H9 (cell line): ENCODE results near the gene ADGRB3. TPM values are rescaled to one million over a fixed set of nuclear protein-coding genes. Genes with fewer than 3 reads are reported as not detected.
"Not testable (repeated sequence)": the region's sequence is repeated elsewhere in the genome, so short reads cannot be mapped to it uniquely, and the experiment has no call there.

Experiments used
- DNase-seq: peaks from one replicate; pipeline ENCODE4 v3.0.0-alpha.2; 2017
- H2AFZ ChIP-seq: one replicate; pipeline ENCODE4 v1.6.1; 2013; ENCODE audit warnings: mild to moderate bottlenecking, low read length, control low read depth, moderate library complexity
- H2AK5ac ChIP-seq: 2 replicates; pipeline ENCODE4 v1.6.1; 2013; ENCODE audit warnings: low read length, control low read depth, mixed read lengths; ENCODE audit not compliant: insufficient read length
- H2BK120ac ChIP-seq: one replicate; pipeline ENCODE4 v1.6.1; 2013; ENCODE audit warnings: low read depth, mild to moderate bottlenecking, low read length, control low read depth, inconsistent platforms; ENCODE audit not compliant: poor library complexity, severe bottlenecking
- H2BK12ac ChIP-seq: 2 replicates; pipeline ENCODE4 v1.6.1; 2013; ENCODE audit warnings: low read length, control low read depth, mixed read lengths, low read depth; ENCODE audit not compliant: insufficient read length
- H2BK15ac ChIP-seq: 2 replicates; pipeline ENCODE4 v1.6.1; 2013; ENCODE audit warnings: low read depth, low read length, control low read depth
- H2BK20ac ChIP-seq: one replicate; pipeline ENCODE4 v1.6.1; 2013; ENCODE audit warnings: low read depth, mild to moderate bottlenecking, low read length, control low read depth, inconsistent platforms; ENCODE audit not compliant: poor library complexity, severe bottlenecking
- H2BK5ac ChIP-seq: 2 replicates; pipeline ENCODE4 v1.6.1; 2013; ENCODE audit warnings: low read length, control low read depth, mixed read lengths; ENCODE audit not compliant: insufficient read length
- H3K14ac ChIP-seq: 2 replicates; pipeline ENCODE4 v1.6.1; 2013; ENCODE audit warnings: low read length, control low read depth; ENCODE audit not compliant: insufficient read depth
- H3K18ac ChIP-seq: 2 replicates; pipeline ENCODE4 v1.6.1; 2013; ENCODE audit warnings: low read depth, mild to moderate bottlenecking, mixed read lengths, low read length, control low read depth; ENCODE audit not compliant: insufficient read length
- H3K23ac ChIP-seq: 2 replicates; pipeline ENCODE4 v1.6.1; 2013; ENCODE audit warnings: low read length, control low read depth, mixed read lengths, low read depth; ENCODE audit not compliant: insufficient read length
- H3K23me2 ChIP-seq: 2 replicates; pipeline ENCODE4 v1.6.1; 2013; ENCODE audit warnings: low read depth, mild to moderate bottlenecking, mixed read lengths, low read length, control low read depth; ENCODE audit not compliant: insufficient read length, poor library complexity, severe bottlenecking
- H3K27ac ChIP-seq: 2 replicates; pipeline ENCODE4 v1.5.1; 2013; ENCODE audit warnings: low read length, control low read depth, mixed read lengths, low read depth; ENCODE audit not compliant: insufficient read length
- H3K27me3 ChIP-seq: 2 replicates; pipeline ENCODE4 v1.6.1; 2013; ENCODE audit warnings: low read length, control low read depth, inconsistent platforms; ENCODE audit not compliant: insufficient read depth
- H3K4ac ChIP-seq: 2 replicates; pipeline ENCODE4 v1.6.1; 2013; ENCODE audit warnings: low read depth, mild to moderate bottlenecking, control low read depth, inconsistent platforms, low read length, moderate library complexity
- H3K4me1 ChIP-seq: 2 replicates; pipeline ENCODE4 v1.6.1; 2013; ENCODE audit warnings: low read length, control low read depth, inconsistent platforms; ENCODE audit not compliant: insufficient read depth
- H3K4me2 ChIP-seq: 2 replicates; pipeline ENCODE4 v1.6.1; 2013; ENCODE audit warnings: low read length, control low read depth, mixed read lengths; ENCODE audit not compliant: insufficient read length, insufficient read depth
- H3K56ac ChIP-seq: 2 replicates; pipeline ENCODE4 v1.6.1; 2013; ENCODE audit warnings: low read depth, mild to moderate bottlenecking, mixed read lengths, low read length, control low read depth; ENCODE audit not compliant: insufficient read length
- H3K79me1 ChIP-seq: 2 replicates; pipeline ENCODE4 v1.6.1; 2013; ENCODE audit warnings: low read depth, mild to moderate bottlenecking, moderate library complexity, low read length, control low read depth, inconsistent platforms; ENCODE audit not compliant: insufficient read depth, poor library complexity, severe bottlenecking
- H3K79me2 ChIP-seq: 2 replicates; pipeline ENCODE4 v1.6.1; 2013; ENCODE audit warnings: low read length, control low read depth, inconsistent platforms; ENCODE audit not compliant: insufficient read depth
- H3K9ac ChIP-seq: 2 replicates; pipeline ENCODE4 v1.6.1; 2013; ENCODE audit warnings: low read length, control low read depth, mixed read lengths; ENCODE audit not compliant: insufficient read length; ENCODE audit errors: extremely low read depth
- H3K9me3 ChIP-seq: one replicate; pipeline ENCODE4 v1.6.1; 2013; ENCODE audit warnings: low read depth, low read length, inconsistent platforms; ENCODE audit not compliant: control insufficient read depth
- H3T11ph ChIP-seq: one replicate; pipeline ENCODE4 v1.6.1; 2013; ENCODE audit warnings: mild to moderate bottlenecking, low read length, control low read depth, inconsistent platforms
- H4K20me1 ChIP-seq: one replicate; pipeline ENCODE4 v1.6.1; 2013; ENCODE audit not compliant: control insufficient read depth, insufficient read length, insufficient read depth
- H4K5ac ChIP-seq: 2 replicates; pipeline ENCODE4 v1.6.1; 2013; ENCODE audit warnings: low read depth, mild to moderate bottlenecking, mixed read lengths, low read length, control low read depth; ENCODE audit not compliant: insufficient read length
- H4K8ac ChIP-seq: replicated peaks from 2 replicates; pipeline ENCODE4 v1.6.1; 2013; ENCODE audit warnings: low read length, control low read depth, mixed read lengths, low read depth; ENCODE audit not compliant: insufficient read length
- H4K91ac ChIP-seq: 2 replicates; pipeline ENCODE4 v1.6.1; 2013; ENCODE audit warnings: low read depth, mild to moderate bottlenecking, moderate library complexity, mixed read lengths, low read length, control low read depth; ENCODE audit not compliant: insufficient read length
- H3K27ac Mint-ChIP-seq, 3 experiments: 2 replicates in 2 of 3; 3 replicates in 1 of 3; pipeline ENCODE4 v1.8.0; 2020 to 2021; ENCODE audit warnings: mixed read lengths in 3 of 3, mild to moderate bottlenecking in 1 of 3, moderate library complexity in 1 of 3
- H3K27me3 Mint-ChIP-seq: 2 replicates; pipeline ENCODE4 v1.8.0; 2021; ENCODE audit warnings: low read depth, mild to moderate bottlenecking, moderate library complexity, mixed read lengths
- H3K36me3 Mint-ChIP-seq, 3 experiments: 2 replicates in 2 of 3; 3 replicates in 1 of 3; pipeline ENCODE4 v1.8.0; 2020 to 2021; ENCODE audit warnings: low read depth in 3 of 3, mixed read lengths in 3 of 3; ENCODE audit not compliant: insufficient read depth in 1 of 3
- H3K4me1 Mint-ChIP-seq, 2 experiments: 2 replicates each; pipeline ENCODE4 v1.8.0; 2020; ENCODE audit warnings: mixed read lengths in 2 of 2
- H3K4me3 Mint-ChIP-seq, 2 experiments: 2 replicates in 1 of 2; 3 replicates in 1 of 2; pipeline ENCODE4 v1.8.0; 2020 to 2021; ENCODE audit warnings: mild to moderate bottlenecking in 2 of 2, mixed read lengths in 2 of 2, moderate library complexity in 1 of 2
- H3K9me3 Mint-ChIP-seq, 2 experiments: 2 replicates in 1 of 2; 3 replicates in 1 of 2; pipeline ENCODE4 v1.8.0; 2020; ENCODE audit warnings: mild to moderate bottlenecking in 2 of 2, mixed read lengths in 2 of 2, moderate library complexity in 1 of 2
- WGBS: extraction: QIAGEN DNeasy Blood & Tissue Kit; methylation state at CpG from one replicate; pipeline ENCODE4 v1.1.7; 2013; ENCODE audit warnings: missing lambda C conversion rate, low lambda C conversion rate, mixed read lengths; ENCODE audit not compliant: insufficient read length; ENCODE audit errors: extremely low coverage; 5-methylcytosine and 5-hydroxymethylcytosine counted together
- total RNA-seq: library from RNA; stranded (reverse); gene quantifications from 2 replicates; pipeline ENCODE4 v1.2.1, GENCODE V29; 2021
- TF ChIP-seq, protein P1 (sequence below): fragments of 200-600 bp; sonication (generic); conservative IDR thresholded peaks from 3 replicates; pipeline ENCODE4 v1.8.0; 2021; ENCODE audit warnings: antibody characterized with exemption, mild to moderate bottlenecking

The ADGRB3 gene
- total RNA-seq, 1 experiment from 2014 or later = 0.37 TPM

GRCh38 chr6:69286331-69286730 lies 651.2 kb downstream of the ADGRB3 start:
- no peaks in the 10 kb centered on the region for H3K9me3 Mint-ChIP-seq
- H3K79me2 ChIP-seq = no peaks in the 10 kb centered on the region
- H3K4me1 Mint-ChIP-seq = peaks cover 8 to 9% of the 10 kb centered on the region in 2 experiments
- no peak overlapping the region for H3K18ac ChIP-seq
- H3K79me1 ChIP-seq = no peaks in the 10 kb centered on the region
- TF ChIP-seq, protein P1, sequence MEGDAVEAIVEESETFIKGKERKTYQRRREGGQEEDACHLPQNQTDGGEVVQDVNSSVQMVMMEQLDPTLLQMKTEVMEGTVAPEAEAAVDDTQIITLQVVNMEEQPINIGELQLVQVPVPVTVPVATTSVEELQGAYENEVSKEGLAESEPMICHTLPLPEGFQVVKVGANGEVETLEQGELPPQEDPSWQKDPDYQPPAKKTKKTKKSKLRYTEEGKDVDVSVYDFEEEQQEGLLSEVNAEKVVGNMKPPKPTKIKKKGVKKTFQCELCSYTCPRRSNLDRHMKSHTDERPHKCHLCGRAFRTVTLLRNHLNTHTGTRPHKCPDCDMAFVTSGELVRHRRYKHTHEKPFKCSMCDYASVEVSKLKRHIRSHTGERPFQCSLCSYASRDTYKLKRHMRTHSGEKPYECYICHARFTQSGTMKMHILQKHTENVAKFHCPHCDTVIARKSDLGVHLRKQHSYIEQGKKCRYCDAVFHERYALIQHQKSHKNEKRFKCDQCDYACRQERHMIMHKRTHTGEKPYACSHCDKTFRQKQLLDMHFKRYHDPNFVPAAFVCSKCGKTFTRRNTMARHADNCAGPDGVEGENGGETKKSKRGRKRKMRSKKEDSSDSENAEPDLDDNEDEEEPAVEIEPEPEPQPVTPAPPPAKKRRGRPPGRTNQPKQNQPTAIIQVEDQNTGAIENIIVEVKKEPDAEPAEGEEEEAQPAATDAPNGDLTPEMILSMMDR = no peak
- no peak overlapping the region for H3K56ac ChIP-seq
- no peak overlapping the region for H3K14ac ChIP-seq
- no peak overlapping the region for H2BK5ac ChIP-seq
- no peaks in the 10 kb centered on the region for H3K23me2 ChIP-seq
- H2AK5ac ChIP-seq = no peak overlapping the region
- H3K4ac ChIP-seq = no peak overlapping the region
- no peak overlapping the region for H4K8ac ChIP-seq
- H2BK20ac ChIP-seq = no peak overlapping the region
- H2BK120ac ChIP-seq = no peak overlapping the region
- no CpG with 5 or more reads among the region's 2 CpGs for WGBS
- no peaks in the 10 kb centered on the region for H3K9me3 ChIP-seq
- no peak overlapping the region for H3K9ac ChIP-seq
- H2BK15ac ChIP-seq = no peak overlapping the region
- no peak overlapping the region for H3K4me3 Mint-ChIP-seq
- no peak overlapping the region for H3T11ph ChIP-seq
- H3K23ac ChIP-seq = no peak overlapping the region
- no peak overlapping the region for H4K91ac ChIP-seq
- H3K27me3 ChIP-seq = no peaks in the 10 kb centered on the region
- H3K4me1 ChIP-seq = no peaks in the 10 kb centered on the region
- no peak overlapping the region for H2BK12ac ChIP-seq
- peak overlapping the region in 1 of 3 experiments; percentile 40; a peak in 1 of 7 replicates for H3K27ac Mint-ChIP-seq
- no peak for DNase-seq
- H3K4me2 ChIP-seq = no peak overlapping the region
- H4K20me1 ChIP-seq = no peaks in the 10 kb centered on the region
- H2AFZ ChIP-seq = no peak overlapping the region
- no peak overlapping the region for H4K5ac ChIP-seq
- H3K27me3 Mint-ChIP-seq = no peaks in the 10 kb centered on the region
- H3K36me3 Mint-ChIP-seq = no peaks in the 10 kb centered on the region
- H3K27ac ChIP-seq = no peak overlapping the region

DNA sequence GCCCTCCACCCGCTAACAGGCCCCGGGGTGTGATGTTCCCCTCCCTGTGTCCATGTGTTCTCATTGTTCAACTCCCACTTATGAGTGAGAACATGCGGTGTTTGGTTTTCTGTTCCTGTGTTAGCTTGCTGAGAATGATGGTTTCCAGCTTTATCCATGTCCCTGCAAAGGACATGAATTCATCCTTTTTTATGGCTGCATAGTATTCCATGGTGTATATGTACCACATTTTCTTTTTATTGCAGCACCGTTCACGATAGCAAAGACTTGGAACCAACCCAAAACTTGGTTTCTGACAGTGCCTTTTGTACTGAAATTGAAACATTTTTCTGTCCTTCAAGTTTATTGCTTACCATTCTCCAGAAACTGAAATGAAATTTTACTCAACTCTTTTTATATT lies 653.1 kb downstream of the ADGRB3 start:
- not testable (repeated sequence) for DNase-seq, H3K79me2 ChIP-seq, H3K4me2 ChIP-seq, H2BK120ac ChIP-seq, H3K9me3 Mint-ChIP-seq, H3K14ac ChIP-seq, H3K27me3 ChIP-seq, H3K36me3 Mint-ChIP-seq, H3K56ac ChIP-seq, H3K9ac ChIP-seq, H3K27ac ChIP-seq, H3K4me3 Mint-ChIP-seq, H3K27me3 Mint-ChIP-seq, H3K23me2 ChIP-seq, H3K23ac ChIP-seq, H3K4me1 ChIP-seq, H4K8ac ChIP-seq, H2BK15ac ChIP-seq, H3T11ph ChIP-seq, H2BK20ac ChIP-seq, H4K91ac ChIP-seq, H3K9me3 ChIP-seq, H2BK5ac ChIP-seq, H3K27ac Mint-ChIP-seq, H2AFZ ChIP-seq, H3K18ac ChIP-seq, H3K4ac ChIP-seq, H4K5ac ChIP-seq, H4K20me1 ChIP-seq, H2AK5ac ChIP-seq, H2BK12ac ChIP-seq, H3K79me1 ChIP-seq, H3K4me1 Mint-ChIP-seq
- no CpG with 5 or more reads among the region's 5 CpGs for WGBS
